Esophagus muscularis mucosa (tissue), 4 donors: Measurements from ENCODE around the gene LPCAT3. TPM values are rescaled to one million over a fixed set of nuclear protein-coding genes. Genes with fewer than 3 reads are reported as not detected.

Experiments used
- DNase-seq: peaks from one replicate; pipeline ENCODE4 v3.0.0-alpha.2; 2017; ENCODE audit errors: extremely low spot score
- H3K27ac ChIP-seq, 4 donors: fragments of 200-600 bp; sonication (generic); replicated peaks in 1 of 4; 1 replicate in 3 of 4; 2 replicates in 1 of 4; pipeline ENCODE4 v1.5.1; 2016 to 2019; ENCODE audit warnings: mild to moderate bottlenecking in 1 of 4
- H3K27me3 ChIP-seq, 4 donors: fragments of 200-600 bp; sonication (generic); one replicate each; pipeline versions ENCODE4 v1.5.1 to v1.6.0; 2016 to 2019
- H3K36me3 ChIP-seq, 4 donors: fragments of 200-600 bp; sonication (generic); one replicate each; pipeline ENCODE4 v1.5.1; 2016 to 2019
- H3K4me1 ChIP-seq, 4 donors: fragments of 200-600 bp; sonication (generic); one replicate each; pipeline ENCODE4 v1.5.1; 2016 to 2019
- H3K4me3 ChIP-seq, 4 donors: fragments of 200-600 bp; sonication (generic); 1 replicate in 2 of 4; 2 replicates in 2 of 4; pipeline ENCODE4 v1.5.1; 2016 to 2019; ENCODE audit warnings: mild to moderate bottlenecking in 4 of 4, moderate library complexity in 1 of 4
- H3K9me3 ChIP-seq, 4 donors: fragments of 200-600 bp; sonication (generic); 1 replicate in 3 of 4; 2 replicates in 1 of 4; pipeline ENCODE4 v1.5.1; 2016 to 2019
- EP300 ChIP-seq: sonication (generic); formaldehyde crosslinking; IDR thresholded peaks from one replicate; pipeline ENCODE4 v1.6.1; 2017; ENCODE audit warnings: antibody characterized with exemption
- POLR2A ChIP-seq: fragments of 450-650 bp; IDR thresholded peaks from one replicate; pipeline ENCODE4 v1.6.1; 2017; ENCODE audit warnings: antibody characterized with exemption, moderate library complexity, mild to moderate bottlenecking, low read depth
- POLR2AphosphoS5 ChIP-seq, 2 donors: sonication (generic); formaldehyde crosslinking; IDR thresholded peaks; one replicate each; pipeline ENCODE4 v1.6.1; 2017; ENCODE audit warnings: antibody characterized with exemption in 2 of 2
- WGBS: methylation state at CpG from one replicate; pipeline ENCODE4 v1.1.5; 2018; 5-methylcytosine and 5-hydroxymethylcytosine counted together
- intact Hi-C: fragments of 100-400 bp; cut with DNase I; formaldehyde crosslinking; loops from one replicate; pipeline ENCODE4 v1.15.1; 2023
- total RNA-seq, 4 donors: library from RNA; depleted of rRNA; stranded (reverse); fragments of >200 nt; gene quantifications; one replicate each; pipeline versions ENCODE4 v1.1.0 to v1.2.1, GENCODE V29; 2016
- TF ChIP-seq, protein P1 (sequence below), 3 experiments: fragments of 200-600 bp in 2 of 3; fragments of 450-650 bp in 1 of 3; sonication (generic) in 2 of 3; IDR thresholded peaks; one replicate each; pipeline ENCODE4 v1.5.1; 2017 to 2019; ENCODE audit warnings: antibody characterized with exemption in 3 of 3, mild to moderate bottlenecking in 2 of 3, moderate library complexity in 1 of 3

Gene LPCAT3
- total RNA-seq, 4 donors from 2014 or later = 21.6 to 33.3 (median 26.2) TPM

DNA sequence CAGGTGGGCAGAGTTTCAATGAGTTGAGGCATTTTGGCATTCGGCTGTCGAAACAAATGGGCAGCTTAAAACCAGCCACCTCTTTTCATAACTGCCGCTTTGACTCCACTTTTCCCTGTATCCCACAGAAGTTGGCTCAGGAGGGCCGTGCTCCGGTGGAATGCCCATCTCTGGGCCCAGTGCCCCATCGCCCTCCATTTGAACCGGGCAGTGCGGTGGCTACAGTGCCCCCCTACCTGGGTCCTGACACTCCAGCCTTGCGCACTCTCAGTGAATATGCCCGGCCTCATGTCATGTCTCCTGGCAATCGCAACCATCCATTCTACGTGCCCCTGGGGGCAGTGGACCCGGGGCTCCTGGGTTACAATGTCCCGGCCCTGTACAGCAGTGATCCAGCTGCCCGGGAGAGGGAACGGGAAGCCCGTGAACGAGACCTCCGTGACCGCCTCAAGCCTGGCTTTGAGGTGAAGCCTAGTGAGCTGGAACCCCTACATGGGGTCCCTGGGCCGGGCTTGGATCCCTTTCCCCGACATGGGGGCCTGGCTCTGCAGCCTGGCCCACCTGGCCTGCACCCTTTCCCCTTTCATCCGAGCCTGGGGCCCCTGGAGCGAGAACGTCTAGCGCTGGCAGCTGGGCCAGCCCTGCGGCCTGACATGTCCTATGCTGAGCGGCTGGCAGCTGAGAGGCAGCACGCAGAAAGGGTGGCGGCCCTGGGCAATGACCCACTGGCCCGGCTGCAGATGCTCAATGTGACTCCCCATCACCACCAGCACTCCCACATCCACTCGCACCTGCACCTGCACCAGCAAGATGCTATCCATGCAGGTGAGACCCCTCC is 79.7 kb downstream of the LPCAT3 start:
- Histone ChIP-seq H3K4me1 (peaks cover 59 to 89% (median 83%) of the 10 kb centered on the region in 4 donors), H3K4me3 (peak overlapping the region; percentile 60 to 70 (median 66))

DNA sequence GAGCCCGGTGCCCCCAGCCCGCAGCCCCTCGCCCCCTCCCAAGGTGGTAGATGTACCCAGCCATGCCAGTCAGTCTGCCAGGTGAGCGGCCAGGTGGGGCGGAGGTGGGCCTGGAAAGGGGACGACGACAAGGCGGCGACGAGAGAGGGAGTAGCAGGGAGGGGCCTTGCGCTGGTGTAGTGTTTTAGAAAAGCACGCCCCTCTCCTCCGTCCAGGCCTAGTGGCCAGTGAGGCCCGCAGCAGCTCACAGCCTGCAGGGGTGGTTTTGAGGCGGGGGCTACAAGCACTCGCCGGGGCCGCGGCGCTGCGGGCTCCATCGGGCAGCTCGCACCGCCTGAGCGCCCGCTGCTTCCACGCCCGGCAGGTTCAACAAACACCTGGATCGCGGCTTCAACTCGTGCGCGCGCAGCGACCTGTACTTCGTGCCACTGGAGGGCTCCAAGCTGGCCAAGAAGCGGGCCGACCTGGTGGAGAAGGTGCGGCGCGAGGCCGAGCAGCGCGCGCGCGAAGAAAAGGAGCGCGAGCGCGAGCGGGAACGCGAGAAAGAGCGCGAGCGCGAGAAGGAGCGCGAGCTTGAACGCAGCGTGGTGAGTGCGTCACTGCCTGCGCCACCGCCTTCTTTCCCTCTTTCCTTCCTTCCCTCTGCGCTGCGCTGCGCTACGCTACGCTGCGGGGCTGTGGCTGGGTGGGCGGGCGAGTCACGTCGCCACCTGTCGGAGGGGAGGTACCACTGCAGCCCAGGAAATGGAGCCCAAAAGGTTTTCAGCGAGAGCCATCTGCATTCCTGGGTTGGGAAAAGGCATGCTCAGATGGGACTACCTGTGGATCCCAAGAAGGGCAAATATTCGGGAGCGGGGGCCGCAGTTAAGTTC is 80.6 kb downstream of the LPCAT3 start:
- Histone ChIP-seq H3K36me3 (peaks cover 6 to 74% (median 69%) of the 10 kb centered on the region in 4 donors), H3K4me3 (peak overlapping the region; percentile 60 to 70 (median 66)), H3K9me3 (no peaks in the 10 kb centered on the region), H3K4me1 (peaks cover 62 to 91% (median 83%) of the 10 kb centered on the region in 4 donors), H3K27ac (peak overlapping the region; percentile 91 to 95 (median 93)), H3K27me3 (no peaks in the 10 kb centered on the region)
- 0% methylated on average over 2 of the region's 80 CpGs for WGBS
- intact Hi-C loops = no loop called here
- TF ChIP-seq POLR2AphosphoS5 (IDR thresholded peaks at IDR 0.05) (peak; percentile 98 to 99), EP300 (no peak), POLR2A (peak; percentile 29)
- TF ChIP-seq, protein P1, sequence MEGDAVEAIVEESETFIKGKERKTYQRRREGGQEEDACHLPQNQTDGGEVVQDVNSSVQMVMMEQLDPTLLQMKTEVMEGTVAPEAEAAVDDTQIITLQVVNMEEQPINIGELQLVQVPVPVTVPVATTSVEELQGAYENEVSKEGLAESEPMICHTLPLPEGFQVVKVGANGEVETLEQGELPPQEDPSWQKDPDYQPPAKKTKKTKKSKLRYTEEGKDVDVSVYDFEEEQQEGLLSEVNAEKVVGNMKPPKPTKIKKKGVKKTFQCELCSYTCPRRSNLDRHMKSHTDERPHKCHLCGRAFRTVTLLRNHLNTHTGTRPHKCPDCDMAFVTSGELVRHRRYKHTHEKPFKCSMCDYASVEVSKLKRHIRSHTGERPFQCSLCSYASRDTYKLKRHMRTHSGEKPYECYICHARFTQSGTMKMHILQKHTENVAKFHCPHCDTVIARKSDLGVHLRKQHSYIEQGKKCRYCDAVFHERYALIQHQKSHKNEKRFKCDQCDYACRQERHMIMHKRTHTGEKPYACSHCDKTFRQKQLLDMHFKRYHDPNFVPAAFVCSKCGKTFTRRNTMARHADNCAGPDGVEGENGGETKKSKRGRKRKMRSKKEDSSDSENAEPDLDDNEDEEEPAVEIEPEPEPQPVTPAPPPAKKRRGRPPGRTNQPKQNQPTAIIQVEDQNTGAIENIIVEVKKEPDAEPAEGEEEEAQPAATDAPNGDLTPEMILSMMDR (IDR thresholded peaks at IDR 0.05) = peak; percentile 97 to 99 (median 98)
- peak; percentile 98 for DNase-seq

More for the DNA sequence above, 79.7 kb downstream of the LPCAT3 start:
- Histone ChIP-seq H3K27ac (peak overlapping the region; percentile 91 to 95 (median 93)), H3K9me3 (no peaks in the 10 kb centered on the region), H3K36me3 (peaks cover 6 to 71% (median 66%) of the 10 kb centered on the region in 4 donors), H3K27me3 (no peaks in the 10 kb centered on the region)
- DNase-seq = no peak
- WGBS = 86% methylated on average over 24 of the region's 32 CpGs
- TF ChIP-seq, protein P1 (IDR thresholded peaks at IDR 0.05) = no peak
- TF ChIP-seq POLR2AphosphoS5 (IDR thresholded peaks at IDR 0.05) (no peak), POLR2A (no peak), EP300 (no peak)
- intact Hi-C loops = no loop called here

DNA sequence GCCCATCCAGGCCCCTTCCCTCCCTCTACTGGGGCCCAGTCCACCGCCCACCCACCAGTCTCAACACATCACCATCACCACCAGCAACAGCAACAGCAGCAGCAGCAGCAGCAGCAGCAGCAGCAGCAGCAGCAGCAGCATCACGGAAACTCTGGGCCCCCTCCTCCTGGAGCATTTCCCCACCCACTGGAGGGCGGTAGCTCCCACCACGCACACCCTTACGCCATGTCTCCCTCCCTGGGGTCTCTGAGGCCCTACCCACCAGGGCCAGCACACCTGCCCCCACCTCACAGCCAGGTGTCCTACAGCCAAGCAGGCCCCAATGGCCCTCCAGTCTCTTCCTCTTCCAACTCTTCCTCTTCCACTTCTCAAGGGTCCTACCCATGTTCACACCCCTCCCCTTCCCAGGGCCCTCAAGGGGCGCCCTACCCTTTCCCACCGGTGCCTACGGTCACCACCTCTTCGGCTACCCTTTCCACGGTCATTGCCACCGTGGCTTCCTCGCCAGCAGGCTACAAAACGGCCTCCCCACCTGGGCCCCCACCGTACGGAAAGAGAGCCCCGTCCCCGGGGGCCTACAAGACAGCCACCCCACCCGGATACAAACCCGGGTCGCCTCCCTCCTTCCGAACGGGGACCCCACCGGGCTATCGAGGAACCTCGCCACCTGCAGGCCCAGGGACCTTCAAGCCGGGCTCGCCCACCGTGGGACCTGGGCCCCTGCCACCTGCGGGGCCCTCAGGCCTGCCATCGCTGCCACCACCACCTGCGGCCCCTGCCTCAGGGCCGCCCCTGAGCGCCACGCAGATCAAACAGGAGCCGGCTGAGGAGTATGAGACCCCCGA is 81.4 kb downstream of the LPCAT3 start:
- peak overlapping the region; percentile 60 to 70 (median 66) for H3K4me3 ChIP-seq

DNA sequence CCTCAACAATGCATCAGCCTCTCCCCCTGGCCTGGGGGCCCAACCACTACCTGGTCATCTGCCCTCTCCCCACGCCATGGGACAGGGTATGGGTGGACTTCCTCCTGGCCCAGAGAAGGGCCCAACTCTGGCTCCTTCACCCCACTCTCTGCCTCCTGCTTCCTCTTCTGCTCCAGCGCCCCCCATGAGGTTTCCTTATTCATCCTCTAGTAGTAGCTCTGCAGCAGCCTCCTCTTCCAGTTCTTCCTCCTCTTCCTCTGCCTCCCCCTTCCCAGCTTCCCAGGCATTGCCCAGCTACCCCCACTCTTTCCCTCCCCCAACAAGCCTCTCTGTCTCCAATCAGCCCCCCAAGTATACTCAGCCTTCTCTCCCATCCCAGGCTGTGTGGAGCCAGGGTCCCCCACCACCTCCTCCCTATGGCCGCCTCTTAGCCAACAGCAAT is 82.1 kb downstream of the LPCAT3 start:
- TF ChIP-seq POLR2A = no peak
- TF ChIP-seq EP300 = no peak
- no peak for TF ChIP-seq POLR2AphosphoS5 (IDR thresholded peaks at IDR 0.05)
- TF ChIP-seq, protein P1 (IDR thresholded peaks at IDR 0.05) = no peak
- intact Hi-C loops = no loop called here
- no peak for DNase-seq
- Histone ChIP-seq H3K4me1 (peaks cover 71 to 91% (median 87%) of the 10 kb centered on the region in 4 donors), H3K4me3 (no peak overlapping the region), H3K36me3 (peaks cover 6 to 62% (median 60%) of the 10 kb centered on the region in 4 donors), H3K9me3 (no peaks in the 10 kb centered on the region), H3K27me3 (no peaks in the 10 kb centered on the region), H3K27ac (peak overlapping the region; percentile 91 to 95 (median 93))
- 83% methylated on average over 3 of the region's 3 CpGs for WGBS

More for the DNA sequence above, 81.4 kb downstream of the LPCAT3 start:
- Histone ChIP-seq H3K27me3 (no peaks in the 10 kb centered on the region), H3K4me1 (peaks cover 66 to 91% (median 83%) of the 10 kb centered on the region in 4 donors), H3K36me3 (peaks cover 6 to 69% (median 67%) of the 10 kb centered on the region in 4 donors), H3K27ac (peak overlapping the region; percentile 91 to 95 (median 93)), H3K9me3 (no peaks in the 10 kb centered on the region)
- 20% methylated on average over 25 of the region's 36 CpGs for WGBS
- TF ChIP-seq POLR2AphosphoS5 (IDR thresholded peaks at IDR 0.05) = peak in 1 of 2 donors; percentile 53
- TF ChIP-seq POLR2A = no peak
- DNase-seq = no peak
- intact Hi-C loops = no loop called here
